Ramos (cell line): ENCODE results near the gene TRAPPC4.
"Not testable (repeated sequence)": the region's sequence is repeated elsewhere in the genome, so short reads cannot be mapped to it uniquely, and the experiment has no call there.

ENCODE experiments used
- in situ Hi-C: fragments of 300-500 bp; cut with MboI; formaldehyde crosslinking; loops from one replicate; pipeline ENCODE4 v1.14.3; 2022; ENCODE audit warnings: low sequenced_read_pairs; ENCODE audit not compliant: unreplicated experiment

The TRAPPC4 gene

GRCh38 chr11:119018074-119018938 is at the start of gene TRAPPC4, which contains the start of gene RPS25:
Gene TRAPPC4 (plus strand): TSS chr11:119018766. CDS start chr11:119018796, 30 bp downstream.
Gene RPS25 (minus strand): TSS chr11:119018343. CDS start chr11:119018284, 59 bp downstream.
- in situ Hi-C loops: no loop called here

DNA sequence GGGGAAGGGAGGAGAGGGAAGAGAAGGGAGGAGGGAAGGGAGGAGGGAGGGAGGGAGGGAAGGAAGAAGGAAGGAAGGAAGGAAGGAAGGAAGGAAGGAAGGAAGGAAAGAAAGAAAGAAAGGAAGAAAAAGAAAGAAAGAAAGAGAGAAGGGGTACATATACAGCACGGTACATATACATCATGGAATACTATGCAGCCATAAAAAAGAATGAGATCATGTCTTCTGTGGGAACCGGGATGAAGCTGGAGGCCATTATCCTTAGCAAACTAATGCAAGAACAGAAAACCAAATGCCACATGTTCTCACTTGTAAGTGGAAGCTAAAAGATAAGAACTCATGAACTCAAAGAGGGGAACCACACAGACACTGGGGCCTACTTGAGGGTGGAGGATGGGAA is 49.1 kb upstream of the TRAPPC4 start:
- in situ Hi-C loops: not testable (repeated sequence)

- in situ Hi-C loops: no loop called here
Observed at GRCh38 chr11:118971646-118972045, 46.9 kb upstream of the TRAPPC4 start, which contains the start of gene FOXR1. Gene FOXR1 (plus strand): TSS chr11:118971761. CDS start chr11:118971932, 171 bp downstream.

DNA sequence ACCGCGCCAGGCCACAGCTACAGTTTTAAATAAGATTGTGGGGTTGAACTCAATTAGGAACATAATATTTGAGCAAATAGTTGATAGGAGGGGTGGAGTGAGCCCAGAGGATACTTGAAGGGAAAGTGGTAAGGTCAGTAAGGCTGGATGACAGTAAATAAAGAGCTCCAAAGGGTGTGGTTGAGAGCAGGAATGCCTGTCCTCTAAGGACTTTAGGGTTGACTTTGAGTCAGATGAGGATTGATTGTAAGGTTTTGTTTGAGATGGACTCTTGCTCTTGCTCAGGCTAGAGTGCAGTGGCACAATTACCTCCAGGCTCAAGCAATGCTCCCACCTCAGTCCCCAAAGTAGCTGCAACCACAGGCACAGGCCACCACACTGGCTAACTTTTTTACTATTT is 44.6 kb upstream of the TRAPPC4 start:
- in situ Hi-C loops: no loop called here

DNA sequence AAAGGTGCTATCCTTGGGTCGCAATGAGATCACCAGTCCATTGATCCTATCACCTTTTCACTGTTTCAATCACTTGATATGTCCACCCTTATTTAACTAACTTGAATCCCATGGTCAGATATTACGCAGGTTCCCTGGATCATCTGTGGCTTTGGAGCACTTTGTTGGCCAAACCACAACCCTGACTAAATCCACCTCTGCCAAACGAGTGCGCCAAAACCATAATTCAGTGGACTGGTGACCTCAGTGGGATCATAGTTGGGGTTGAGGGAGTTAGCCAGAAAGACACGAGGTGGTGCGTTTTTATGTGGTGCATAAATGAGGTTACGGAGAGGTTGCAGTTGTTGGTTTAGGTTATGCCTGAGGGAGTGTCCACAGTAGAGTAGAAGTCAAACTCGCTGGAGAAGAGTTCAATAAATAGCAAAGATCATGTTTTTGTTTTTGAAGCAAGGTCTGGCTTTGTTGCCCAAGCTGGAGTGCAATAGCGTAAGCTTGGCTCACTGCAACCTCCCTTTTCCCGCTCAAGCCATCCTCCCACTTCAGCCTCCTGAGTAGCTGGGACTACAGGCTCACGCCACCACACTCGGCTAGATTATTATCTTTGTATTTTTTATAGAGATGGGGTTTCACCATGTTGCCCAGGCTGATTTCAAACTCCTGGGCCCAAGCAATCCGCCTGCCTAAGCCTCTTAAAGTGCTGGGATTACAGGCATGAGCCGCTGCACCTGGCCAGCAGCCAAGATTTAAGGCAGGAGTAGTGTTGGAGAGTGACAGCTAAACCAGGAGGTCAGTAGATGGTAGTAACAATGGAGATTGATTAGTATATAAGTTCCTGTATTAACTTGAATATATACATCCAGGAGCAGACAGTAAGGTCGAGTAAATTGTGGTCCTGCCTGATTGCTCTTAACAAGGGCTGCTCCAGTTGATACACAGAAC is 42.5 kb upstream of the TRAPPC4 start:
- in situ Hi-C loops: no loop called here

DNA sequence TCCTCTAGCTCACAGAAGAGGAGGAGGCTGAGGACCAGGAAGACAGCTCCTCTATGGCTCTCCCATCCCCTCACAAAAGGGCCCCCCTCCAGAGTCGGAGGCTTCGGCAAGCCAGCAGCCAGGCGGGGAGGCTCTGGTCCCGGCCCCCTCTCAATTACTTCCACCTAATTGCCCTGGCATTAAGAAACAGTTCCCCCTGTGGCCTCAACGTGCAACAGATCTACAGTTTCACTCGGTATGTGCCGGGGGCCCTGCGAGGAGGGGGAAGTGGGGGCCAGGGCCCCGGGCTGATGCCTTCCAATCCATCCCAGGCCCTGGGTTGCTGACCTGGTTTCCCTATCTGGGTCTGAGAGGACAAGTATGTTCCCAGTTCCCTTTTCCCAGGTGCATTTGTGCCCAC is 39.1 kb upstream of the TRAPPC4 start:
- in situ Hi-C loops: no loop called here

DNA sequence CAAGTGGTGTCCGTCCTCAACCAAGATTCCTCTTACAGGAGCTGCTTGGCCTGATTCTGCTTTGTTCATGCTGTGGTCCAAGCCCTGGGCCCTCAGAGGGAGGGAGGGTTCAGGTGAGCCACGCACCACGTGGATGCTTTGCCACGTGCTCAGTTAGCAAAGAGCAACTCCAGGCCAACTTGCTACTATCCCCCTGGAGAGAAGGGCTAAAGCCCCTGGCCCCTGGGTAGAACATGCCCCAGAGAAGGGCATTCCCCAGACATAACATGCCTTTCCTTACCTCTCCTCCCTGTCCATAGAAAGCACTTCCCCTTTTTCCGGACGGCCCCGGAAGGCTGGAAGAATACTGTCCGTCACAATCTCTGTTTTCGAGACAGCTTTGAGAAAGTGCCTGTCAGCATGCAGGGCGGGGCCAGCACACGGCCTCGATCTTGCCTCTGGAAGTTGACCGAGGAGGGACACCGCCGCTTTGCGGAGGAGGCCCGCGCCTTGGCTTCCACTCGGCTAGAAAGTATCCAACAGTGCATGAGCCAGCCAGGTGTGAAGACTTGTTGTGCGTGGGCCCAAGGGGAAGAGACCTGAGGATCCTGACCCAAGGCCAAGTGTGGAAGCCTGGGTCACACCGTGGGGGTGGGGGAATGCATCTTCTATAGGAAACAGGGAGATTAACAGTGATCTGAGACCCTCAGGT is 38.2 kb upstream of the TRAPPC4 start:
- in situ Hi-C loops: no loop called here

DNA sequence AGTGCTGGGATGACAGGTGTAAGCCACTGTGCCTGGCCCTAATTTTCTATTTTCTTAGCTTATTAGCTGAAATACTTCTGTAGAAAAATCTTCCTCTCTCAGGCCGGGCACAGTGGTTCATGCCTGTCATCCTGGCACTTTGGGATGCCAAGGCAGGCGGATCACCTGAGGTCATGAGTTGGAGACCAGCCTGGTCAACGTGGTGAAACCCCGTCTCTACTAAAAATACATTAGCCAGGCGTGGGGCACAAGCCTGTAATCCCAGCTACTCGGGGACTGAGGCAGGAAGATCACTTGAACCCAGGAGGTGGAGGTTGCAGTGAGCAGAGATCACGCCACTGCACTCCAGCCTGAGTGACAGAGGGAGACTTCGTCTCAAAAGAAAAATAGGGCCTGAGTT is 34.2 kb upstream of the TRAPPC4 start:
- in situ Hi-C loops: not testable (repeated sequence)

- in situ Hi-C loops: no loop called here
Observed at GRCh38 chr11:118984825-118985224, 33.7 kb upstream of the TRAPPC4 start.

- in situ Hi-C loops: no loop called here
Observed at GRCh38 chr11:118988280-118988679, 30.3 kb upstream of the TRAPPC4 start.

DNA sequence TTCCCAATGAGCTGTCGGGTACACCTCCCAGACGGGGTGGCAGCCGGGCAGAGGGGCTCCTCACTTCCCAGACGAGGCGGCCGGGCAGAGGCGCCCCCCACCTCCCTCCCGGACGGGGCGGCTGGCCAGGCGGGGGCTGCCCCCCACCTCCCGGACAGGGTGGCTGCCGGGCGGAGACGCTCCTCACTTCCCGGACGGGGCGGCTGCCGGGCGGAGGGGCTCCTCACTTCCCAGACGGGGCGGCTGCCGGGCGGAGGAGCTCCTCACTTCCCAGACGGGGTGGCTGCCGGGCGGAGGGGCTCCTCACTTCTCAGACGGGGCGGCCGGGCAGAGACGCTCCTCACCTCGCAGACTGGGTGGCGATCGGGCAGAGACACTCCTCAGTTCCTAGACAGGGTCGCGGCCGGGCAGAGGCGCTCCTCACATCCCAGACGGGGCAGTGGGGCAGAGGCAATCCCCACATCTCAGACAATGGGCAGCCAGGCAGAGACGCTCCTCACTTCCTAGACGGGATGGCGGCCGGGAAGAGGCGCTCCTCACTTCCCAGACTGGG is 27.0 kb upstream of the TRAPPC4 start:
- in situ Hi-C loops: not testable (repeated sequence)

- in situ Hi-C loops: no loop called here
Observed at GRCh38 chr11:118996926-118997626, 21.5 kb upstream of the TRAPPC4 start.

DNA sequence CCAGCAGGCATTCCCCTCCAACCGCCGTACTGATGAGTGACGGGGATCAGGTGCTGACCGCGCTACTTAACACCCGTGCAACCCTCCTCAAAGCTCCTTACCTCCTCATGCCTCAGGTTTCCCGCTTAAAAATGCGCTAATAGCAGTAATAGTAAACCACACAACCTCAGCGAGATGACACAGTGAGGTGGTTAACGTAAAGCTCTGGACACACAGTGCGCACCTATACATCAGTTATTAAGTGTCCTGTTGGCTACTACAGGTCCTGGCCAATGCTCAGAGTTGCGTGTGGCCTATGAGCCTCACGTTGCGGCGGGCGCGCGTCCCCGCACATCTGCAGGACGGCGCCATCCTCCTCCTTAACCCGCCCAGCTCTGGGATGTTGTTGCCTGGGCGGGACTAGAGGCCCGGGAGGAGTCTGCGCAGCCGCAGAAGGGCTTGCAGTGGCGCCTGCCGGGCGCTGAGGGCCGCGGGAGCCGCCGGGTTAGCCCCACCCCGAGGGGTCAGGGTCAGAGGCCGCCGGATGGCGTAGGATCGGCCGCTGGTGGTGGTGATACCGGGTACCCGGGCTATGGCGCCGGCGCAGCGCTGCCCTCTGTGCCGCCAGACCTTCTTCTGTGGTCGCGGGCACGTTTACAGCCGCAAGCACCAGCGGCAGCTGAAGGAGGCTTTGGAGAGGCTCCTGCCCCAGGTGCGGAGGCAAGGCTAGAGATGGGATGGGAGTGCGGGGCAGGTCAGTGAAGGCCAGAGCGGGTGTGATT is 20.8 kb upstream of the TRAPPC4 start, which contains the start of gene CENATAC:
TSS of gene CENATAC (plus strand) at position 512 of the 761 bp plus-strand sequence. CDS start at position 572, 60 bp downstream.
- in situ Hi-C loops: no loop called here

DNA sequence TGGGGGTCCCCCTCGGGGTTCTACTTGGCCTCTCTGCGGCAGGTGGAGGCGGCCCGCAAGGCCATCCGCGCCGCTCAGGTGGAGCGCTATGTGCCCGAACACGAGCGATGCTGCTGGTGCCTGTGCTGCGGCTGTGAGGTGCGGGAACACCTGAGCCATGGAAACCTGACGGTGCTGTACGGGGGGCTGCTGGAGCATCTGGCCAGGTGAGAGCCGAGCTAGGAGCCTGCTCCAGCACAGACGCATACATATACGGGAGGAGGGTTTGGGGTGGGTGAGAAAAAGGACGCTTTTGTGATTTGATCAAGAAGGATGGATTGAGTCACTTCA is 20.2 kb upstream of the TRAPPC4 start:
- in situ Hi-C loops: no loop called here

DNA sequence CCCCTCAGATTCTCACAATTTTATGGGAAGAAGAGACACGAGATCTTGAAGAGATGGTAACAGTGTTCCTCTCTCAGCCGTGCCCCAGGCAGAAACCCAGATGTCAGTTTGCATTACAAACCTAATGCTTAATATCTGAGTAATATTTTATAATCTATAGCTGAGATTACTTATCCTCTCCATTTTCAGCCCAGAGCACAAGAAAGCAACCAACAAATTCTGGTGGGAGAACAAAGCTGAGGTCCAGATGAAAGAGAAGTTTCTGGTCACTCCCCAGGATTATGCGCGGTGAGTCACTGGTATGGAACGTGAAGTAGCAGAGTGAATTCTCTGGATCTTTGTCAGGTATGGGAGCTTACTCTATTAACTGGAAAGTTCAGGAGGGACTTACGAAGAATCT is 19.7 kb upstream of the TRAPPC4 start:
- in situ Hi-C loops: no loop called here

GRCh38 chr11:119000906-119001305 is 17.7 kb upstream of the TRAPPC4 start:
- in situ Hi-C loops: no loop called here

GRCh38 chr11:119006656-119007055 is 11.9 kb upstream of the TRAPPC4 start:
- in situ Hi-C loops: no loop called here

- in situ Hi-C loops: no loop called here
Observed at GRCh38 chr11:119011476-119012053, 7.0 kb upstream of the TRAPPC4 start.
